H1 (cell line): ENCODE measurements around the gene TPO. TPM values are rescaled to one million over a fixed set of nuclear protein-coding genes. Genes with fewer than 3 reads are reported as not detected.

Experiments
- CTCF ChIA-PET: fragments of 300-600 bp; sonication (Branson Sonifier 250); formaldehyde crosslinking; loops from one replicate; lab custom pipeline; 2021; ENCODE audit not compliant: partially characterized antibody; lab: Charles Lee
- POLR2A ChIA-PET: fragments of 300-600 bp; sonication (Branson Sonifier 250); formaldehyde crosslinking; loops from one replicate; lab custom pipeline; 2021; ENCODE audit warnings: inconsistent platforms; ENCODE audit not compliant: partially characterized antibody; lab: Charles Lee
- DNase-seq, 2 experiments: peaks; one replicate each; pipeline versions ENCODE4 v3.0.0 to v3.0.0-alpha.2; 2010 to 2022; ENCODE audit warnings: low spot score in 2 of 2, low read depth in 1 of 2, mixed read lengths in 1 of 2
- FAIRE-seq: peaks from 2 replicates; lab custom pipeline; 2011; peaks lifted over from hg19 to GRCh38; lab: Jason Lieb, UNC
- H2AFZ ChIP-seq: 2 replicates; pipeline ENCODE4 v1.8.1; 2012; ENCODE audit warnings: low read length, inconsistent platforms
- H2AK5ac ChIP-seq: 2 replicates; pipeline ENCODE4 v1.6.1; 2013; ENCODE audit warnings: low read depth, low read length
- H2BK120ac ChIP-seq: replicated peaks from 2 replicates; pipeline ENCODE3; 2013; ENCODE audit warnings: low read depth, low read length, inconsistent platforms
- H2BK12ac ChIP-seq: 2 replicates; pipeline ENCODE4 v1.6.1; 2013; ENCODE audit warnings: low read depth, low read length
- H2BK15ac ChIP-seq: 2 replicates; pipeline ENCODE4 v1.6.1; 2013; ENCODE audit warnings: low read length
- H2BK20ac ChIP-seq: 2 replicates; pipeline ENCODE4 v1.6.1; 2013; ENCODE audit warnings: low read length
- H2BK5ac ChIP-seq: 2 replicates; pipeline ENCODE4 v1.6.1; 2013; ENCODE audit warnings: low read depth, low read length
- H3K14ac ChIP-seq: 2 replicates; pipeline ENCODE4 v1.6.1; 2013; ENCODE audit warnings: inconsistent platforms; ENCODE audit not compliant: insufficient read length
- H3K18ac ChIP-seq: 2 replicates; pipeline ENCODE4 v1.6.1; 2013; ENCODE audit warnings: low read length; ENCODE audit errors: extremely low read depth
- H3K23ac ChIP-seq: 2 replicates; pipeline ENCODE4 v1.6.1; 2013; ENCODE audit warnings: inconsistent platforms; ENCODE audit not compliant: insufficient read length
- H3K23me2 ChIP-seq: 2 replicates; pipeline ENCODE4 v1.6.1; 2013; ENCODE audit warnings: low read depth, low read length
- H3K27ac ChIP-seq: 2 replicates; pipeline ENCODE4 v1.6.1; 2011; ENCODE audit warnings: low read depth, low read length, inconsistent platforms
- H3K27me3 ChIP-seq, 4 experiments: replicated peaks in 1 of 4; 1 replicate in 1 of 4; 2 replicates in 3 of 4; pipeline versions ENCODE4 v1.6.1 to v1.8.1; 2011 to 2013; ENCODE audit warnings: low read length in 3 of 4, mild to moderate bottlenecking in 3 of 4, inconsistent platforms in 2 of 4, mixed read lengths in 2 of 4, moderate library complexity in 1 of 4; ENCODE audit not compliant: control insufficient read depth in 3 of 4, insufficient read depth in 3 of 4; ENCODE audit errors: extremely low read depth in 1 of 4
- H3K36me3 ChIP-seq, 4 experiments: 2 replicates each; pipeline versions ENCODE4 v1.6.1 to v1.8.1; 2011 to 2013; ENCODE audit warnings: mild to moderate bottlenecking in 4 of 4, low read length in 3 of 4, moderate library complexity in 2 of 4, control low read depth in 1 of 4, inconsistent platforms in 1 of 4; ENCODE audit not compliant: insufficient read depth in 4 of 4, control insufficient read depth in 2 of 4
- H3K4ac ChIP-seq: replicated peaks from 2 replicates; pipeline ENCODE3; 2013; ENCODE audit warnings: low read length, low read depth, mixed read lengths, inconsistent platforms; ENCODE audit not compliant: insufficient read length
- H3K4me1 ChIP-seq, 4 experiments: replicated peaks in 1 of 4; 1 replicate in 1 of 4; 2 replicates in 3 of 4; pipeline versions ENCODE4 v1.6.1 to v1.8.1; 2011 to 2013; ENCODE audit warnings: low read length in 3 of 4, inconsistent platforms in 2 of 4, mixed read lengths in 1 of 4; ENCODE audit not compliant: insufficient read depth in 4 of 4, control insufficient read depth in 3 of 4
- H3K4me2 ChIP-seq, 2 experiments: 2 replicates each; pipeline versions ENCODE4 v1.6.1 to v1.8.1; 2011 to 2013; ENCODE audit warnings: low read depth in 2 of 2, low read length in 2 of 2, control low read depth in 1 of 2, inconsistent platforms in 1 of 2, mild to moderate bottlenecking in 1 of 2; ENCODE audit not compliant: insufficient read depth in 1 of 2
- H3K4me3 ChIP-seq, 4 experiments: fragments of 200-600, 300-600 bp in 1 of 4; sonication (generic), shearing (Covaris generic), sonication (Bioruptor Twin) in 1 of 4; 2 replicates each; pipeline versions ENCODE4 v1.5.1 to v1.8.1; 2011 to 2016; ENCODE audit warnings: low read length in 4 of 4, low read depth in 3 of 4, control low read depth in 2 of 4, inconsistent platforms in 2 of 4, mild to moderate bottlenecking in 2 of 4, mixed read lengths in 1 of 4, moderate library complexity in 1 of 4; ENCODE audit not compliant: insufficient read depth in 2 of 4; ENCODE audit errors: extremely low read depth in 1 of 4
- H3K56ac ChIP-seq: replicated peaks from 2 replicates; pipeline ENCODE3; 2013; ENCODE audit warnings: low read depth, mild to moderate bottlenecking, mixed read lengths, low read length, inconsistent platforms; ENCODE audit not compliant: insufficient read length
- H3K79me1 ChIP-seq: 2 replicates; pipeline ENCODE4 v1.6.1; 2013; ENCODE audit warnings: low read depth, low read length, control low read depth
- H3K79me2 ChIP-seq, 2 experiments: 2 replicates each; pipeline versions ENCODE4 v1.6.1 to v1.8.1; 2012 to 2013; ENCODE audit warnings: low read length in 2 of 2, mild to moderate bottlenecking in 2 of 2, inconsistent platforms in 1 of 2; ENCODE audit not compliant: insufficient read depth in 2 of 2, control insufficient read depth in 1 of 2
- H3K9ac ChIP-seq, 4 experiments: replicated peaks in 1 of 4; 1 replicate in 1 of 4; 2 replicates in 3 of 4; pipeline versions ENCODE4 v1.6.1 to v1.8.1; 2011 to 2013; ENCODE audit warnings: low read depth in 3 of 4, low read length in 3 of 4, control low read depth in 2 of 4, mild to moderate bottlenecking in 2 of 4, moderate library complexity in 2 of 4, inconsistent platforms in 1 of 4; ENCODE audit errors: extremely low read depth in 1 of 4
- H3K9me3 ChIP-seq, 2 experiments: 2 replicates each; pipeline versions ENCODE4 v1.6.1 to v1.8.1; 2012 to 2013; ENCODE audit warnings: mild to moderate bottlenecking in 2 of 2, moderate library complexity in 2 of 2, control low read depth in 1 of 2, inconsistent platforms in 1 of 2, low read depth in 1 of 2, low read length in 1 of 2, mixed read lengths in 1 of 2; ENCODE audit not compliant: insufficient read depth in 2 of 2
- H4K20me1 ChIP-seq, 2 experiments: replicated peaks in 1 of 2; 2 replicates each; pipeline versions ENCODE3 to v1.8.1; 2011 to 2013; ENCODE audit warnings: inconsistent platforms in 2 of 2, low read length in 2 of 2, mild to moderate bottlenecking in 1 of 2; ENCODE audit not compliant: insufficient read depth in 2 of 2, control insufficient read depth in 1 of 2
- H4K5ac ChIP-seq: 2 replicates; pipeline ENCODE4 v1.6.1; 2013; ENCODE audit warnings: low read length, low read depth, mixed read lengths, inconsistent platforms; ENCODE audit not compliant: insufficient read length
- H4K8ac ChIP-seq: 2 replicates; pipeline ENCODE4 v1.8.0; 2013; ENCODE audit warnings: mild to moderate bottlenecking, moderate library complexity, low read length, inconsistent platforms; ENCODE audit not compliant: insufficient read depth; ENCODE audit errors: extremely low read depth
- H4K91ac ChIP-seq: replicated peaks from 2 replicates; pipeline ENCODE3; 2013; ENCODE audit warnings: low read length, mixed read lengths, inconsistent platforms; ENCODE audit not compliant: insufficient read length
- EZH2 ChIP-seq: fragments of 200-600 bp; sonication (generic); IDR thresholded peaks from 2 replicates; pipeline ENCODE4 v1.7.1; 2012; ENCODE audit warnings: low read depth, mild to moderate bottlenecking, moderate library complexity, low read length, inconsistent platforms; ENCODE audit not compliant: severe bottlenecking
- HDAC2 ChIP-seq, 2 experiments: fragments of 300-600 bp in 1 of 2; sonication (generic) in 1 of 2; IDR thresholded peaks; 2 replicates each; pipeline ENCODE4 v1.6.1; 2011 to 2012; ENCODE audit warnings: low read depth in 2 of 2, low read length in 2 of 2, mild to moderate bottlenecking in 2 of 2, moderate library complexity in 2 of 2, borderline replicate concordance in 1 of 2, inconsistent platforms in 1 of 2
- RXRA ChIP-seq: IDR thresholded peaks from 2 replicates; pipeline ENCODE4 v1.6.1; 2011; ENCODE audit warnings: low read depth, mild to moderate bottlenecking, low read length, moderate library complexity; ENCODE audit not compliant: insufficient read depth
- whole genome bisulfite sequencing, 2 experiments: shearing (Covaris generic) in 1 of 2; methylation state at CpG; one replicate each; pipeline versions ENCODE4 v1.1.6 to v1.1.7; 2013 to 2015; ENCODE audit warnings: low lambda C conversion rate in 2 of 2, mixed read lengths in 2 of 2, inconsistent platforms in 1 of 2, low coverage in 1 of 2, missing lambda C conversion rate in 1 of 2; ENCODE audit not compliant: insufficient replicate concordance in 2 of 2, insufficient coverage in 1 of 2, insufficient read length in 1 of 2; ENCODE audit errors: extremely low coverage in 1 of 2, missing lambda C conversion rate in 1 of 2; 5-methylcytosine and 5-hydroxymethylcytosine counted together
- polyA plus RNA-seq, 7 experiments: library from polyadenylated mRNA; depleted of rRNA in 3 of 7; stranded (reverse) in 5 of 7; unstranded in 2 of 7; fragments of >200 nt in 5 of 7; fragments of 200-250 nt in 2 of 7; gene quantifications; 1 replicate in 5 of 7; 2 replicates in 1 of 7; 4 replicates in 1 of 7; pipeline versions ENCODE4 v1.2.1 to v1.2.3, GENCODE V29; 2011 to 2013; ENCODE audit warnings: missing spikeins in 2 of 7, mixed read lengths in 2 of 7
- total RNA-seq: library from RNA; stranded (reverse); fragmentation: NEBNext Ultra II Directional; extraction: Animal tissue kit (Norgen Biotek cat#: 25700); gene quantifications from 2 replicates; pipeline ENCODE4 v1.2.1, GENCODE V29; 2021

TPO gene
- total and polyA plus RNA-seq, 2 of the 8 experiments (the other 6 are each of a cell fraction or from before 2014, with no cell fraction given) = not detected

DNA sequence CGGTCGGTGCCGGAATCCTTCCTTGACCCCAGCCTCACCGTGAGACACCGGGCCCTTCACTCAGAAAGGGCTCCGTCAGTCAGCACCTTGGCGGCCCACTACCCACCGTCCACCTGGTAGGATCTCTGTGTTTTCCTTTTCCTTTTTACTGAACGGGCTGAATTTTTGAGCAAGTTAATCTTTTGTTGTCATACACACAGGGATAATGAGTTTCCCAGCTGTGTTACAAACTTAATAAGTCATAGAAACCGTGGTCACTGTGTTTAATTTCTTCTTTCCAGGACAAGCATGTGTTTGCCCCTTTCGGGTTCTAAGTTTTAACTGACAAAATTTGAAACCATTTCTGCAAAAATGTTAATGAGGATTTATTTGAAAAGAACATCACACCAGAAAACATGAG is 39.0 kb upstream of the TPO start:
- FAIRE-seq (no peak), DNase-seq (no peak)
- H3K56ac ChIP-seq = no peak overlapping the region
- H4K91ac ChIP-seq = no peak overlapping the region
- H2AK5ac ChIP-seq = no peak overlapping the region
- ChIA-PET POLR2A (no interaction called here), CTCF (interaction anchor here (0.7 kb wide), 1 partner anchor 21 kb away, joined by 3 read pairs; no protein-coding TSS in a partner anchor)
- H2BK15ac ChIP-seq = no peak overlapping the region
- H2BK20ac ChIP-seq = no peak overlapping the region
- H3K14ac ChIP-seq = no peak overlapping the region
- H4K8ac ChIP-seq = no peak overlapping the region
- H3K18ac ChIP-seq = no peak overlapping the region
- no peak overlapping the region for H4K5ac ChIP-seq
- H3K79me1 ChIP-seq = no peaks in the 10 kb centered on the region
- H3K9ac ChIP-seq = no peak overlapping the region
- 87% methylated on average over 11 of the region's 11 CpGs; no CpG with 5 or more reads in 1 of the 2 experiments for WGBS, 2 experiments
- no peak overlapping the region for H2BK12ac ChIP-seq
- no peaks in the 10 kb centered on the region for H3K36me3 ChIP-seq
- H3K4me3 ChIP-seq = no peak overlapping the region
- H3K27ac ChIP-seq = no peak overlapping the region
- no peaks in the 10 kb centered on the region; a peak in 1 of 7 replicates for H3K4me1 ChIP-seq
- no peaks in the 10 kb centered on the region for H3K79me2 ChIP-seq
- no peak overlapping the region for H2BK120ac ChIP-seq
- no peak overlapping the region for H2AFZ ChIP-seq
- H4K20me1 ChIP-seq = no peaks in the 10 kb centered on the region
- H2BK5ac ChIP-seq = no peak overlapping the region
- no peak overlapping the region for H3K4ac ChIP-seq
- H3K9me3 ChIP-seq = no peaks in the 10 kb centered on the region
- no peak for TF ChIP-seq HDAC2 (IDR thresholded peaks at IDR 0.05; ENCODE audit: borderline replicate concordance in 1 of 2, low read depth in 2 of 2, low read length in 2 of 2)
- no peak for TF ChIP-seq RXRA
- no peak for TF ChIP-seq EZH2
- H3K27me3 ChIP-seq = no peaks in the 10 kb centered on the region
- no peak overlapping the region for H3K23ac ChIP-seq
- no peak overlapping the region for H3K4me2 ChIP-seq
- H3K23me2 ChIP-seq = no peaks in the 10 kb centered on the region
